Epithelial cell of proximal tubule (primary cell): Measurements from ENCODE around the gene CFAP221. TPM values are rescaled to one million over a fixed set of nuclear protein-coding genes. Genes with fewer than 3 reads are reported as not detected.

Experiments
- total RNA-seq: library from RNA; depleted of rRNA; stranded (reverse); fragments of >200 nt; gene quantifications from 2 replicates; pipeline ENCODE4 v1.2.3, GENCODE V29; 2015

Gene CFAP221
- total RNA-seq, 1 donor from 2014 or later = not detected

Other genes starting within 250 kb of the CFAP221 start
- 5.4 and 9.3 TPM in 2 replicates for gene C2orf76, start 177.6 kb upstream of the CFAP221 start, total RNA-seq
- 134 and 238 TPM in 2 replicates for gene DBI, start 177.5 kb upstream of the CFAP221 start, total RNA-seq
- gene TMEM37, start 112.6 kb upstream of the CFAP221 start, total RNA-seq = 0.36 and 1.2 TPM in 2 replicates
- not detected in 2 replicates for gene SCTR, start 20.0 kb upstream of the CFAP221 start, total RNA-seq
- gene TMEM177, start 134.8 kb downstream of the CFAP221 start, total RNA-seq = 18.3 and 21.3 TPM in 2 replicates
- 6.4 and 9.6 TPM in 2 replicates for gene PTPN4, start 215.5 kb downstream of the CFAP221 start, total RNA-seq